Upper lobe of left lung (tissue), 4 donors: ENCODE measurements around the gene SERPINA3.

Experiments
- POLR2AphosphoS5 ChIP-seq, 2 donors: sonication (generic); formaldehyde crosslinking; IDR thresholded peaks; one replicate each; pipeline ENCODE4 v1.5.1; 2017; ENCODE audit warnings: antibody characterized with exemption in 2 of 2
- TF ChIP-seq, protein P1 (sequence below), 6 experiments: fragments of 450-650 bp in 4 of 6; fragments of 200-600 bp in 2 of 6; sonication (generic) in 2 of 6; IDR thresholded peaks; one replicate each; pipeline ENCODE4 v1.5.1; 2016 to 2019; ENCODE audit warnings: antibody characterized with exemption in 6 of 6

DNA sequence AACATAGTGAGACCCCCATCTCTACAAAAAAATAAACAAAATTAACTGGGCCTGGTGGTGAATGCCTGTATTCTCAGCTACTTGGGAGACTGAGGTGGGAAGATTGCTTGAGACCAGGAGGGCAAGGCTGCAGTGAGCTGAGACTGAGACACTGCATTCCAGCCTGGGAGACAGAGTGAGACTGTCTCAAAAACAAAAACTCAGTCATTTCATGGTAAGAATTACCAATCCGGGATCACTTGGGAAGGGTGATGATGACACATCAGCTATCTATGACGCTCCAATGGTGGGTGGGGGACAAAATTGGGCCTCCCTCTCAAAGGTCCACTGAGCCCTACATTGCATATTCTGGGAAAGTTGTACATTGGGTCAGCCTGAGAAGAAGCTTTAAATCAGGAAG is 47.7 kb downstream of the SERPINA3 start:
- TF ChIP-seq, protein P1, sequence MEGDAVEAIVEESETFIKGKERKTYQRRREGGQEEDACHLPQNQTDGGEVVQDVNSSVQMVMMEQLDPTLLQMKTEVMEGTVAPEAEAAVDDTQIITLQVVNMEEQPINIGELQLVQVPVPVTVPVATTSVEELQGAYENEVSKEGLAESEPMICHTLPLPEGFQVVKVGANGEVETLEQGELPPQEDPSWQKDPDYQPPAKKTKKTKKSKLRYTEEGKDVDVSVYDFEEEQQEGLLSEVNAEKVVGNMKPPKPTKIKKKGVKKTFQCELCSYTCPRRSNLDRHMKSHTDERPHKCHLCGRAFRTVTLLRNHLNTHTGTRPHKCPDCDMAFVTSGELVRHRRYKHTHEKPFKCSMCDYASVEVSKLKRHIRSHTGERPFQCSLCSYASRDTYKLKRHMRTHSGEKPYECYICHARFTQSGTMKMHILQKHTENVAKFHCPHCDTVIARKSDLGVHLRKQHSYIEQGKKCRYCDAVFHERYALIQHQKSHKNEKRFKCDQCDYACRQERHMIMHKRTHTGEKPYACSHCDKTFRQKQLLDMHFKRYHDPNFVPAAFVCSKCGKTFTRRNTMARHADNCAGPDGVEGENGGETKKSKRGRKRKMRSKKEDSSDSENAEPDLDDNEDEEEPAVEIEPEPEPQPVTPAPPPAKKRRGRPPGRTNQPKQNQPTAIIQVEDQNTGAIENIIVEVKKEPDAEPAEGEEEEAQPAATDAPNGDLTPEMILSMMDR (IDR thresholded peaks at IDR 0.05): no peak
- TF ChIP-seq POLR2AphosphoS5 (IDR thresholded peaks at IDR 0.05): no peak
